GM12878 (cell line): Measurements from ENCODE around the gene IGLL5. TPM values are rescaled to one million over a fixed set of nuclear protein-coding genes. Genes with fewer than 3 reads are reported as not detected.
A peak's percentile ranks its signal among the peaks of the same experiment; 100 is the strongest.

Source experiments
- ATAC-seq: fragments of 200-7000 bp; cut with Tn5 transposase; 3 replicates; pipeline ENCODE4 v1.9.1; 2020; ENCODE audit warnings: mild to moderate bottlenecking, moderate library complexity
- BruUV-seq: library from RNA; stranded (reverse); fragments of 400-500 nt; replicated peaks from 2 replicates; lab custom pipeline; 2021; lab: Mats Ljungman, UMichigan
- CTCF ChIA-PET: fragments of 300-600 bp; sonication (Branson Sonifier 250); formaldehyde crosslinking; extraction: SDS; loops from one replicate; lab custom pipeline; 2021; ENCODE audit warnings: inconsistent platforms; lab: Yijun Ruan, JAX
- POLR2A ChIA-PET: fragments of 350-600 bp; formaldehyde crosslinking; extraction: SDS; loops from one replicate; lab custom pipeline; 2021; ENCODE audit warnings: inconsistent platforms; lab: Charles Lee
- RAD21 ChIA-PET: fragments of 300-600 bp; sonication (Branson Sonifier 250); formaldehyde crosslinking; loops from one replicate; lab custom pipeline; 2023; ENCODE audit warnings: antibody characterized with exemption; ENCODE audit not compliant: unreplicated experiment; lab: Charles Lee
- SMC1A ChIA-PET: fragments of 300-600 bp; sonication (Branson Sonifier 250); formaldehyde crosslinking; loops from one replicate; lab custom pipeline; 2023; ENCODE audit not compliant: unreplicated experiment, uncharacterized antibody; lab: Charles Lee
- DNase-seq: peaks from one replicate; pipeline ENCODE4 v3.0.0-alpha.2; 2011; ENCODE audit warnings: low read depth, low spot score
- FAIRE-seq: peaks from 3 replicates; lab custom pipeline; 2011; peaks lifted over from hg19 to GRCh38; lab: Jason Lieb, UNC
- H2AFZ ChIP-seq: 2 replicates; pipeline ENCODE4 v1.6.0; 2011; ENCODE audit warnings: low read depth, low read length, control low read depth; ENCODE audit not compliant: control insufficient read depth
- H3K27ac ChIP-seq: 2 replicates; pipeline ENCODE4 v1.5.1; 2011; ENCODE audit warnings: control low read depth; ENCODE audit not compliant: control insufficient read depth, insufficient read depth
- H3K27me3 ChIP-seq, 2 experiments: replicated peaks in 1 of 2; 2 replicates each; pipeline versions ENCODE4 v1.6.0 to v1.6.1; 2011; ENCODE audit warnings: low read length in 1 of 2; ENCODE audit not compliant: control insufficient read depth in 2 of 2, insufficient read depth in 2 of 2
- H3K36me3 ChIP-seq, 2 experiments: 2 replicates each; pipeline ENCODE4 v1.5.1; 2011; ENCODE audit warnings: low read length in 1 of 2; ENCODE audit not compliant: control insufficient read depth in 2 of 2, insufficient read depth in 2 of 2
- H3K4me1 ChIP-seq: 2 replicates; pipeline ENCODE4 v1.6.1; 2011; ENCODE audit warnings: mild to moderate bottlenecking, low read length, moderate library complexity, mixed read lengths; ENCODE audit not compliant: control insufficient read depth, insufficient read depth
- H3K4me2 ChIP-seq: 2 replicates; pipeline ENCODE4 v1.6.0; 2011; ENCODE audit warnings: control low read depth; ENCODE audit not compliant: control insufficient read depth, insufficient read depth
- H3K4me3 ChIP-seq: fragments of 200-600 bp; sonication (generic); 2 replicates; pipeline ENCODE4 v1.5.1; 2016
- H3K79me2 ChIP-seq: 2 replicates; pipeline ENCODE4 v1.6.0; 2011; ENCODE audit warnings: low read length; ENCODE audit not compliant: control insufficient read depth, insufficient read depth
- H3K9ac ChIP-seq: 2 replicates; pipeline ENCODE4 v1.8.0; 2011; ENCODE audit warnings: low read length, control low read depth, mixed read lengths; ENCODE audit not compliant: control insufficient read depth, insufficient read depth
- H3K9me3 ChIP-seq: replicated peaks from 3 replicates; pipeline ENCODE4 v1.5.1; 2011; ENCODE audit warnings: mild to moderate bottlenecking, low read length; ENCODE audit not compliant: control insufficient read depth, insufficient read depth
- H4K20me1 ChIP-seq: 2 replicates; pipeline ENCODE4 v1.6.0; 2011; ENCODE audit not compliant: control insufficient read depth, insufficient read depth
- CHD4 ChIP-seq: fragments of 200-600 bp; sonication (generic); IDR thresholded peaks from 2 replicates; pipeline ENCODE4 v1.6.1; 2016; ENCODE audit warnings: mild to moderate bottlenecking
- FOXK2 ChIP-seq: fragments of 450-650 bp; IDR thresholded peaks from 2 replicates; pipeline ENCODE4 v1.6.1; 2017; ENCODE audit warnings: mild to moderate bottlenecking, moderate library complexity
- IKZF2 ChIP-seq, 2 experiments: fragments of 450-650 bp; IDR thresholded peaks; 2 replicates each; pipeline ENCODE4 v1.6.1; 2017; ENCODE audit warnings: mild to moderate bottlenecking in 2 of 2, moderate library complexity in 2 of 2
- IRF3 ChIP-seq: fragments of 450-650 bp; IDR thresholded peaks from 2 replicates; pipeline ENCODE4 v1.6.1; 2014; ENCODE audit warnings: mild to moderate bottlenecking
- NKRF ChIP-seq: fragments of 450-650 bp; conservative IDR thresholded peaks from 2 replicates; pipeline ENCODE4 v1.6.1; 2017; ENCODE audit warnings: mild to moderate bottlenecking, moderate library complexity
- POLR2AphosphoS2 ChIP-seq: IDR thresholded peaks from 2 replicates; pipeline ENCODE4 v1.6.1; 2011; ENCODE audit warnings: low read depth, mild to moderate bottlenecking, low read length, improper control_type of control experiment, moderate library complexity
- ZSCAN29 ChIP-seq: fragments of 450-650 bp; IDR thresholded peaks from 2 replicates; pipeline ENCODE4 v1.6.1; 2017; ENCODE audit warnings: mild to moderate bottlenecking, moderate library complexity
- WGBS: methylation state at CpG from one replicate; pipeline ENCODE4 v1.1.6; 2016; ENCODE audit warnings: low lambda C conversion rate; ENCODE audit not compliant: insufficient replicate concordance, insufficient coverage; ENCODE audit errors: missing lambda C conversion rate; 5-methylcytosine and 5-hydroxymethylcytosine counted together
- in situ Hi-C: fragments of 300-500 bp; cut with MboI; formaldehyde crosslinking; loops from 9 replicates; pipeline ENCODE4 v1.14.3; 2018; ENCODE audit warnings: mixed read lengths
- intact Hi-C: fragments of 100-400 bp; cut with micrococcal nuclease; formaldehyde crosslinking; loops from one replicate; pipeline ENCODE4 v1.14.2; 2022; ENCODE audit not compliant: unreplicated experiment
- polyA plus RNA-seq, 11 experiments: library from polyadenylated mRNA; depleted of rRNA in 4 of 11; unstranded in 6 of 11; stranded (reverse) in 5 of 11; fragments of >200 nt; fragmentation: Nextera tagmentation in 4 of 11; fragmentation: Illumina TruSeq in 1 of 11; extraction: Ambion mirVana in 4 of 11; extraction: Trizol in 1 of 11; gene quantifications; 1 replicate in 1 of 11; 2 replicates in 10 of 11; pipeline versions ENCODE4 v1.2.1 to v1.2.3, GENCODE V29; 2011 to 2016; ENCODE audit warnings: inconsistent platforms in 2 of 11, missing spikeins in 2 of 11, low read depth in 1 of 11
- total RNA-seq, 4 experiments: library from RNA; depleted of rRNA in 3 of 4; stranded (reverse); fragments of >200 nt in 3 of 4; fragmentation: Illumina TruSeq in 1 of 4; extraction: Trizol in 1 of 4; gene quantifications; 2 replicates each; pipeline versions ENCODE4 v1.2.1 to v1.2.3, GENCODE V29; 2013 to 2021
- TF ChIP-seq, protein P1 (sequence below): fragments of 450-650 bp; IDR thresholded peaks from 2 replicates; pipeline ENCODE4 v1.6.1; 2017; ENCODE audit warnings: antibody characterized with exemption, mild to moderate bottlenecking, moderate library complexity

IGLL5 gene
- total and polyA plus RNA-seq, 10 of the 15 experiments (the other 5 are each of a cell fraction or from before 2014, with no cell fraction given): not detected

DNA sequence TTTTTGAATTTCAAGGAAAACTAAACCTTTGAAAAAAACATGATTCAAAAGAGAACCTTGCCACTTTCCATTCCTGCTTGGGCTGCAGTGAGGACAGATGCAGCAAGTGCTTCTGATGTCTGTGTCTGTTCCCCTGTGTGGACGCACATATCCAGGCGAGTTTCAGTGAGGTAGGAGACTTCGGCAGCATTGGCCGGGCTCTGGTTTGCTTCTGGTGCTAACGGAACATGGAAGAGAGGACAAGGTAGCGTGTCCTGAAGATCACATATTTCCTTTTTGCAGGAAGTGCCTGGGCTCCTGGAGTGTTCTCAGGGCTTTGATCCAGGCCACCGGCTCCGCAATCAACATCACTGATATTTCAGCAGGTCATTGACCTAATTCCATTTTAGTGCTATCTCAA is 33.1 kb upstream of the IGLL5 start:
- H3K9me3 ChIP-seq: no peaks in the 10 kb centered on the region
- 0 out of 2 replicates have a peak overlapping the region, but pooled peaks have one; percentile 13 for H3K4me2 ChIP-seq
- no TSS peak for BruUV-seq
- in situ Hi-C loops: loop anchor here (5.0 kb wide), 2 partner anchors 88 to 268 kb away; no protein-coding TSS in a partner anchor
- intact Hi-C loops: loop anchor here (10.0 kb wide), 1 partner anchor 290 kb away; the partner anchor contains the start of genes RAB36 and RSPH14
- no peaks in the 10 kb centered on the region for H3K27me3 ChIP-seq
- no peak for TF ChIP-seq IKZF2 (IDR thresholded peaks at IDR 0.05)
- TF ChIP-seq POLR2AphosphoS2: no peak
- WGBS: 83% methylated on average over 8 of the region's 8 CpGs
- H4K20me1 ChIP-seq: no peaks in the 10 kb centered on the region
- no peak overlapping the region for H3K4me3 ChIP-seq
- H3K79me2 ChIP-seq: peaks cover 4% of the 10 kb centered on the region
- H3K9ac ChIP-seq: no peak overlapping the region
- ChIA-PET POLR2A (interaction anchor here (1.2 kb wide), 1 partner anchor 77 kb away, joined by 3 read pairs; no protein-coding TSS in a partner anchor), RAD21 (interaction anchor here (1.5 to 2.5 kb wide), 5 partner anchors 8 to 95 kb away, joined by 3 to 255 read pairs (median 13); no protein-coding TSS in a partner anchor), CTCF (interaction anchor here (1.6 to 12.5 kb wide), 4 partner anchors 47 to 101 kb away, joined by 3 to 551 read pairs (median 50); no protein-coding TSS in a partner anchor), SMC1A (interaction anchor here (1.1 to 2.5 kb wide), 6 partner anchors 45 to 106 kb away, joined by 4 to 56 read pairs (median 22); no protein-coding TSS in a partner anchor)
- H3K36me3 ChIP-seq: no peaks in the 10 kb centered on the region
- H3K4me1 ChIP-seq: peaks cover 10% of the 10 kb centered on the region
- DNase-seq: no peak
- ATAC-seq: no peak
- no peak overlapping the region for H3K27ac ChIP-seq
- FAIRE-seq: no peak
- no peak overlapping the region for H2AFZ ChIP-seq

- peak overlapping the region; percentile 38 for H3K4me2 ChIP-seq
- intact Hi-C loops: loop anchor here (10.0 kb wide), 1 partner anchor 290 kb away; the partner anchor contains the start of genes RAB36 and RSPH14
- ChIA-PET CTCF (interaction anchor here (0.9 to 12.5 kb wide), 19 partner anchors 9 to 283 kb away, joined by 3 to 551 read pairs (median 4); no protein-coding TSS in a partner anchor), POLR2A (interaction anchor here (0.7 to 2.1 kb wide), 9 partner anchors 47 to 290 kb away, joined by 3 to 125 read pairs (median 9); partner anchors contain the start of gene RAB36), SMC1A (interaction anchor here (0.7 to 2.4 kb wide), 14 partner anchors 8 to 105 kb away, joined by 3 to 56 read pairs (median 12); no protein-coding TSS in a partner anchor), RAD21 (interaction anchor here (0.7 to 2.5 kb wide), 13 partner anchors 8 to 134 kb away, joined by 3 to 255 read pairs (median 7); no protein-coding TSS in a partner anchor)
- peak overlapping the region; percentile 73 for H3K27ac ChIP-seq
- no peak overlapping the region for H3K4me3 ChIP-seq
- no peaks in the 10 kb centered on the region for H3K9me3 ChIP-seq
- peaks cover 4% of the 10 kb centered on the region for H3K79me2 ChIP-seq
- BruUV-seq: no TSS peak
- peaks cover 5% of the 10 kb centered on the region for H3K4me1 ChIP-seq
- in situ Hi-C loops: no loop called here
- peak; percentile 7 for ATAC-seq
- DNase-seq: no peak
- 30% methylated on average over 11 of the region's 13 CpGs for WGBS
- H4K20me1 ChIP-seq: no peaks in the 10 kb centered on the region
- H3K27me3 ChIP-seq: no peaks in the 10 kb centered on the region
- no peak for FAIRE-seq
- H3K9ac ChIP-seq: peak overlapping the region; percentile 68
- H3K36me3 ChIP-seq: no peaks in the 10 kb centered on the region
- H2AFZ ChIP-seq: no peak overlapping the region
- TF ChIP-seq CHD4 (no peak), ZSCAN29 (no peak), FOXK2 (no peak), IRF3 (no peak), NKRF (no peak)
- TF ChIP-seq, protein P1, sequence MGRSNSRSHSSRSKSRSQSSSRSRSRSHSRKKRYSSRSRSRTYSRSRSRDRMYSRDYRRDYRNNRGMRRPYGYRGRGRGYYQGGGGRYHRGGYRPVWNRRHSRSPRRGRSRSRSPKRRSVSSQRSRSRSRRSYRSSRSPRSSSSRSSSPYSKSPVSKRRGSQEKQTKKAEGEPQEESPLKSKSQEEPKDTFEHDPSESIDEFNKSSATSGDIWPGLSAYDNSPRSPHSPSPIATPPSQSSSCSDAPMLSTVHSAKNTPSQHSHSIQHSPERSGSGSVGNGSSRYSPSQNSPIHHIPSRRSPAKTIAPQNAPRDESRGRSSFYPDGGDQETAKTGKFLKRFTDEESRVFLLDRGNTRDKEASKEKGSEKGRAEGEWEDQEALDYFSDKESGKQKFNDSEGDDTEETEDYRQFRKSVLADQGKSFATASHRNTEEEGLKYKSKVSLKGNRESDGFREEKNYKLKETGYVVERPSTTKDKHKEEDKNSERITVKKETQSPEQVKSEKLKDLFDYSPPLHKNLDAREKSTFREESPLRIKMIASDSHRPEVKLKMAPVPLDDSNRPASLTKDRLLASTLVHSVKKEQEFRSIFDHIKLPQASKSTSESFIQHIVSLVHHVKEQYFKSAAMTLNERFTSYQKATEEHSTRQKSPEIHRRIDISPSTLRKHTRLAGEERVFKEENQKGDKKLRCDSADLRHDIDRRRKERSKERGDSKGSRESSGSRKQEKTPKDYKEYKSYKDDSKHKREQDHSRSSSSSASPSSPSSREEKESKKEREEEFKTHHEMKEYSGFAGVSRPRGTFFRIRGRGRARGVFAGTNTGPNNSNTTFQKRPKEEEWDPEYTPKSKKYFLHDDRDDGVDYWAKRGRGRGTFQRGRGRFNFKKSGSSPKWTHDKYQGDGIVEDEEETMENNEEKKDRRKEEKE: no peak
Measured at GRCh38 chr22:22855085-22855484, 32.5 kb upstream of the IGLL5 start.
